ENCODE results near the gene NCAM1.

NCAM1 gene

GRCh38 chr11:113147249-113147648 lies 186.0 kb downstream of the NCAM1 start:
- Histone ChIP-seq H3K4me3 (ENCODE audit: insufficient read length, low read depth) (no peak overlapping the region), H3K36me3 (ENCODE audit: insufficient read depth, insufficient read length, low read length) (no peaks in the 10 kb centered on the region), H3K4me1 (ENCODE audit: insufficient read depth, insufficient read length) (no peaks in the 10 kb centered on the region), H3K27me3 (ENCODE audit: insufficient read depth, insufficient read length) (no peaks in the 10 kb centered on the region), H3K9me3 (ENCODE audit: insufficient read depth, low read length) (no peaks in the 10 kb centered on the region), H3K9ac (ENCODE audit: insufficient read length, low read depth) (no peak overlapping the region)
- TF ChIP-seq YY1 (IDR thresholded peaks at IDR 0.05; ENCODE audit: insufficient read depth, insufficient read length) = no peak
- TF ChIP-seq ZNF274 (IDR thresholded peaks at IDR 0.05; ENCODE audit: low read depth, low read length) = no peak
- TF ChIP-seq SUZ12 (IDR thresholded peaks at IDR 0.05; ENCODE audit: extremely low read depth, insufficient read depth, insufficient read length) = no peak
- DNase-seq (ENCODE audit: low read depth, low spot score) = peak; percentile 60

DNA sequence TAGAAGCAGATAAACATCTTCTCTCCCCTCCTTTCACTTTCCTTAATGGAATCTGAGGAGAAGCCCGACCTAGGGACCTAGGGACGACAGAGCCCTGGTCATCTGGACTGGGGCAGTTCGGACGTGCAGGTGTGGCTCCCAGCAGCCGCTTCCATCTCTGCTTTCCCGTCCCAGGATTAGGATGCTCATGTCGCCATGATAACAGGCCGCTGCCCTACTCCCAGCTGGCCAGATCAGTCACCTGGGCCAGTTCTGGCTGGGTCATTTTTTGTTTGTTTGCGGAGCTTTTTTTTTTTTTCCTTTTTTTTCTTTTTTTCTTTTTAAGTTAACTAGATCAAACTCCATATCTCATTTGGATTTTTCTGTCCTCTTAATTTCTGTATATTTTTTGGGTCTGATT lies 186.9 kb downstream of the NCAM1 start:
- Histone ChIP-seq H3K9me3 (ENCODE audit: insufficient read depth, low read length) (no peaks in the 10 kb centered on the region), H3K4me1 (ENCODE audit: insufficient read depth, insufficient read length) (no peaks in the 10 kb centered on the region), H3K4me3 (ENCODE audit: insufficient read length, low read depth) (no peak overlapping the region), H3K36me3 (ENCODE audit: insufficient read depth, insufficient read length, low read length) (no peaks in the 10 kb centered on the region), H3K27me3 (ENCODE audit: insufficient read depth, insufficient read length) (no peaks in the 10 kb centered on the region), H3K9ac (ENCODE audit: insufficient read length, low read depth) (no peak overlapping the region)
- DNase-seq (ENCODE audit: low read depth, low spot score) = no peak
- TF ChIP-seq YY1 (IDR thresholded peaks at IDR 0.05; ENCODE audit: insufficient read depth, insufficient read length) (no peak), ZNF274 (IDR thresholded peaks at IDR 0.05; ENCODE audit: low read depth, low read length) (no peak), SUZ12 (IDR thresholded peaks at IDR 0.05; ENCODE audit: extremely low read depth, insufficient read depth, insufficient read length) (no peak)

GRCh38 chr11:113148652-113149051 lies 187.4 kb downstream of the NCAM1 start:
- H3K4me1 ChIP-seq (ENCODE audit: insufficient read depth, insufficient read length) = no peaks in the 10 kb centered on the region
- H3K9me3 ChIP-seq (ENCODE audit: insufficient read depth, low read length) = no peaks in the 10 kb centered on the region
- H3K9ac ChIP-seq (ENCODE audit: insufficient read length, low read depth) = no peak overlapping the region
- no peaks in the 10 kb centered on the region for H3K27me3 ChIP-seq (ENCODE audit: insufficient read depth, insufficient read length)
- no peak for TF ChIP-seq SUZ12 (IDR thresholded peaks at IDR 0.05; ENCODE audit: extremely low read depth, insufficient read depth, insufficient read length)
- no peak for TF ChIP-seq ZNF274 (IDR thresholded peaks at IDR 0.05; ENCODE audit: low read depth, low read length)
- TF ChIP-seq YY1 (IDR thresholded peaks at IDR 0.05; ENCODE audit: insufficient read depth, insufficient read length) = no peak
- no peaks in the 10 kb centered on the region for H3K36me3 ChIP-seq (ENCODE audit: insufficient read depth, insufficient read length, low read length)
- no peak overlapping the region for H3K4me3 ChIP-seq (ENCODE audit: insufficient read length, low read depth)
- no peak for DNase-seq (ENCODE audit: low read depth, low spot score)

GRCh38 chr11:113151521-113151920 lies 190.3 kb downstream of the NCAM1 start:
- no peak for DNase-seq (ENCODE audit: low read depth, low spot score)
- Histone ChIP-seq H3K4me3 (ENCODE audit: insufficient read length, low read depth) (no peak overlapping the region), H3K9me3 (ENCODE audit: insufficient read depth, low read length) (no peaks in the 10 kb centered on the region), H3K27me3 (ENCODE audit: insufficient read depth, insufficient read length) (no peaks in the 10 kb centered on the region), H3K36me3 (ENCODE audit: insufficient read depth, insufficient read length, low read length) (no peaks in the 10 kb centered on the region), H3K9ac (ENCODE audit: insufficient read length, low read depth) (no peak overlapping the region), H3K4me1 (ENCODE audit: insufficient read depth, insufficient read length) (no peaks in the 10 kb centered on the region)
- TF ChIP-seq ZNF274 (IDR thresholded peaks at IDR 0.05; ENCODE audit: low read depth, low read length) (no peak), YY1 (IDR thresholded peaks at IDR 0.05; ENCODE audit: insufficient read depth, insufficient read length) (no peak), SUZ12 (IDR thresholded peaks at IDR 0.05; ENCODE audit: extremely low read depth, insufficient read depth, insufficient read length) (no peak)

GRCh38 chr11:113152500-113152899 lies 191.3 kb downstream of the NCAM1 start:
- Histone ChIP-seq H3K4me1 (ENCODE audit: insufficient read depth, insufficient read length) (no peaks in the 10 kb centered on the region), H3K27me3 (ENCODE audit: insufficient read depth, insufficient read length) (no peaks in the 10 kb centered on the region), H3K4me3 (ENCODE audit: insufficient read length, low read depth) (no peak overlapping the region), H3K9me3 (ENCODE audit: insufficient read depth, low read length) (no peaks in the 10 kb centered on the region), H3K36me3 (ENCODE audit: insufficient read depth, insufficient read length, low read length) (no peaks in the 10 kb centered on the region), H3K9ac (ENCODE audit: insufficient read length, low read depth) (no peak overlapping the region)
- TF ChIP-seq ZNF274 (IDR thresholded peaks at IDR 0.05; ENCODE audit: low read depth, low read length) = no peak
- no peak for TF ChIP-seq SUZ12 (IDR thresholded peaks at IDR 0.05; ENCODE audit: extremely low read depth, insufficient read depth, insufficient read length)
- TF ChIP-seq YY1 (IDR thresholded peaks at IDR 0.05; ENCODE audit: insufficient read depth, insufficient read length) = no peak
- no peak for DNase-seq (ENCODE audit: low read depth, low spot score)

DNA sequence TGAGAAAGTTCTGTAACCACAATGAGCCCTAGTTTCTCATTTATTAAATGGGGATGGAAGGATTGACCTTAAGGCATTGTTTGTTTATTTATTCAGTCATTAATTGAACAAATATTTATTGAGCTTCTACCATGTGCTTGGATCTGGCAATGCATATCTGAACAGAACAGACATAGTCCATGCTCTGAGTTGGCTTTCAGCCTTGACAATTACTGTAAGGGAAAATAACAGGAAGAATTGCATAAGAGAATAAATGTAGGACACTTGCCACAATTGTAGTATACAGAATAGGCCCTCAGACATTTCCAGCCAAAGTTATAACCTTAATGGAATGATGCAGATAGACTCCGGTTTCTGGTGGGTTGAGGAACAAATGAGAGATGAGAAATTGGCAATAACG lies 192.6 kb downstream of the NCAM1 start:
- no peaks in the 10 kb centered on the region for H3K9me3 ChIP-seq (ENCODE audit: insufficient read depth, low read length)
- no peak for TF ChIP-seq SUZ12 (IDR thresholded peaks at IDR 0.05; ENCODE audit: extremely low read depth, insufficient read depth, insufficient read length)
- TF ChIP-seq ZNF274 (IDR thresholded peaks at IDR 0.05; ENCODE audit: low read depth, low read length) = no peak
- no peak for TF ChIP-seq YY1 (IDR thresholded peaks at IDR 0.05; ENCODE audit: insufficient read depth, insufficient read length)
- H3K4me3 ChIP-seq (ENCODE audit: insufficient read length, low read depth) = no peak overlapping the region
- no peaks in the 10 kb centered on the region for H3K4me1 ChIP-seq (ENCODE audit: insufficient read depth, insufficient read length)
- no peaks in the 10 kb centered on the region for H3K27me3 ChIP-seq (ENCODE audit: insufficient read depth, insufficient read length)
- no peak overlapping the region for H3K9ac ChIP-seq (ENCODE audit: insufficient read length, low read depth)
- H3K36me3 ChIP-seq (ENCODE audit: insufficient read depth, insufficient read length, low read length) = no peaks in the 10 kb centered on the region
- DNase-seq (ENCODE audit: low read depth, low spot score) = no peak

- no peak for DNase-seq (ENCODE audit: low read depth, low spot score)
- no peaks in the 10 kb centered on the region for H3K4me1 ChIP-seq (ENCODE audit: insufficient read depth, insufficient read length)
Measured at GRCh38 chr11:113159988-113160807, 199.0 kb downstream of the NCAM1 start.

More at GRCh38 chr11:113159988-113160807, 199.0 kb downstream of the NCAM1 start:
- Histone ChIP-seq H3K36me3 (ENCODE audit: insufficient read depth, insufficient read length, low read length) (no peaks in the 10 kb centered on the region), H3K4me3 (ENCODE audit: insufficient read length, low read depth) (no peak overlapping the region), H3K9ac (ENCODE audit: insufficient read length, low read depth) (no peak overlapping the region), H3K9me3 (ENCODE audit: insufficient read depth, low read length) (no peaks in the 10 kb centered on the region), H3K27me3 (ENCODE audit: insufficient read depth, insufficient read length) (no peaks in the 10 kb centered on the region)
- TF ChIP-seq YY1 (IDR thresholded peaks at IDR 0.05; ENCODE audit: insufficient read depth, insufficient read length) (no peak), SUZ12 (IDR thresholded peaks at IDR 0.05; ENCODE audit: extremely low read depth, insufficient read depth, insufficient read length) (no peak), ZNF274 (IDR thresholded peaks at IDR 0.05; ENCODE audit: low read depth, low read length) (no peak)
